Posterior cingulate gyrus (tissue), 11 donors: ENCODE data around the gene KLRG1.

Source experiments
- DNase-seq, 10 donors: peaks; one replicate each; pipeline versions ENCODE4 v3.0.0 to v3.0.0-alpha.2; 2020 to 2021; ENCODE audit warnings: mixed read lengths in 3 of 10
- intact Hi-C: fragments of 100-400 bp; cut with DNase I; formaldehyde crosslinking; loops from one replicate; pipeline ENCODE4 v1.15.1; 2023

Gene KLRG1

GRCh38 chr12:8989413-8989812 lies at the start of gene KLRG1:
KLRG1 (plus strand) TSS chr12:8989546; CDS start chr12:8989636, 90 bp downstream.
- intact Hi-C loops = no loop called here
- DNase-seq = no peak

DNA sequence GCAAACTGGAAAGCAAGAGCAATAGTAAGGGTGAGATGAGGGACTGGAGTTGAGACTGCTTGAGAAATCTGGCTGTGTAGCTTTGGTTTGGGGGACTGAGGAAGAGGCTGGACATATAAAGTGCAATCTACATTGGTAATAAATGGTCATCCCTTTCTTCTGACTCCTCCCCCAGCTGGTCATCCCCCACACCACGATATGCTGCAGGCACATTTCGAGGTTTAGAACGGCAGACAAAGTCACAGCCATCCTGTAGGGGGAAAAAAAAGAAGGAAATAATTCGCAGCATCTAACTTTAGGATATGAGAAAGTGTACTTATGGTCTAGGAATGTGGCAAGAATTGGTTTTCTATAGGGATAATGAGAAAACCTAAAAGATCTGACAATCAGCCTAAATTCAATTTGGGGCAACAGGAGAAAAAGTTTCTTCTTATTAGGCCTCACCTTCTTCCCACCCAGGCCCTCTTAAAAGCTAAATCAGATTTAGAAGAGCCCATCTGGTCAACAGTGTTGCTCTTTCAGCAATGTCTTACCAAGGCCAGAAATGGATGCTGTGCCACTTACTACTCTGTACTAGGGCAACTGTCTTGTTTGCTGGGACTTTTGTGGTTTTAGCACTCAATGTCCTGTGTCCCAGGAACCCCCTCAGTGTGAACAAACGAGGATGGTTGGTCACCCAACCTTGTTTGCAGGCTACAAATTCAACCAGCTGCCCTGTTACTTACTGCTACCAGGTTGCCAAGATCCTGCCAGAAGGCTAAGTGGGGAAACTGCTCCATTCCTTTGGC lies 47.5 kb upstream of the KLRG1 start:
- intact Hi-C loops = no loop called here
- DNase-seq = no peak

DNA sequence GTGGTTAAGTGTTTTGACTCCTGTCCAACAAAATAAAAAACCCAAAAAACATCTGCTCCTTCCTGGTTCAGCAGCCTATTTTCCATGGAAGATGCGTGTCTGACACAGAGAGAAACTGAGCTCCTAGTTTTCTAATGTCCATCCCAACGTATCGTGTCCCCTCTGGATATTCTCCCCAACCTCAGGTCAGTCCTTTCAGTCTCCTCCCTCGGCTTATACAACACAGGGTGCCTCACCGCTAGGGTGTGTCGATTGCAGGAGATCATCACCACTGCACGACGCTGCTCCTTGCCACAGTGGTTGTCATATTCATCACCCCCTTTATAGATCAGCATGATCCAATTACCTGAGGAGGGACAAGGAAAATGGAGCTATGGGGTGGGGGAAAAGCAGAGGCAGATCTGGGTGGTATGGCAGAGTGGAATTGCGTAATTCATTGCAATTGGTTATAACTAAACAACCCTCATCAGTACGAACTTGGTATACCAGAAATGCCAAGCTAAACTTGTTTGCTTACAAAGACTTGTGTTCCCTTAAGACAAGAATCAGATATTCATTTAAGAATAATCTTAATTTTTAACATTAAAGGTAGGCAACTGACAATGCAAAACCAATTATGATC lies 45.7 kb upstream of the KLRG1 start:
- DNase-seq = no peak
- intact Hi-C loops = no loop called here

DNA sequence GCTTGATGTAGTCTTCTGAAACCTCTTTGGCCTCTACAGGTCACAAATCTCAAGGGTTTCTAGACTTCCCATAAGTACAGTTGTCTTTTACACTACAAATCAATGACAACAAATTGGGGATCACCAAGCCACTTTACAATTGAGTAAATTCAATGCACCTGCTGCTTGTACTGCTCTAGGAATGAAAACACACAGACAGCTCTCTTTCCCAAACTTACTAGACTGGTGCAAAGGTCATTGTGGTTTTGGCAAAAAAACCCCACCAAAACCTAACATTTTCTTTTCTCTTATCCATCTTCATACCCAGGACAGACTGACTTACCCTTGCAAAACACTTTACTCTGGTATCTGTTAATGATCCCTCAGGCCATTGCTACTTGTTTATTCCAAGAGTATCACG lies 42.6 kb upstream of the KLRG1 start:
- DNase-seq = no peak
- intact Hi-C loops = no loop called here

DNA sequence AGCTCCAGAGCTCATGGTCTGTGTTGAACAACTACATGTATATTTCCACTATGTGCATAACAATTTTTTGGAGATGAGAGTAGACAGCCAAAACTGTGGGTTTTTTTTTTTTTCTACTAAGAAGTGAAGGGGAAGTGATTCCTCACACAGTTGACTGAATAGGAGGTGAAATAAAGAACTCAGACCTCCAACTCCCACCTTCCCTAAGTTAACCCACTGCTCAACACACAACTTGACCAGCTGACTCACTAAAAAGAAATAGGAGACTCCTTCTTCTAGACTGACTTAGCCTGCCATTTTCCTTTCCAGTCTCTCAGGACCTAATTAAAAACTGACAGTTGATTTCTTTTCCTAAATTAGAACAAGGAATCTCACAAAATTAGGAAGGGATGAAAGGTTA lies 41.6 kb upstream of the KLRG1 start:
- intact Hi-C loops = loop anchor here (2.0 kb wide), 1 partner anchor 33 kb away; the partner anchor contains the start of gene PHC1
- DNase-seq = no peak

DNA sequence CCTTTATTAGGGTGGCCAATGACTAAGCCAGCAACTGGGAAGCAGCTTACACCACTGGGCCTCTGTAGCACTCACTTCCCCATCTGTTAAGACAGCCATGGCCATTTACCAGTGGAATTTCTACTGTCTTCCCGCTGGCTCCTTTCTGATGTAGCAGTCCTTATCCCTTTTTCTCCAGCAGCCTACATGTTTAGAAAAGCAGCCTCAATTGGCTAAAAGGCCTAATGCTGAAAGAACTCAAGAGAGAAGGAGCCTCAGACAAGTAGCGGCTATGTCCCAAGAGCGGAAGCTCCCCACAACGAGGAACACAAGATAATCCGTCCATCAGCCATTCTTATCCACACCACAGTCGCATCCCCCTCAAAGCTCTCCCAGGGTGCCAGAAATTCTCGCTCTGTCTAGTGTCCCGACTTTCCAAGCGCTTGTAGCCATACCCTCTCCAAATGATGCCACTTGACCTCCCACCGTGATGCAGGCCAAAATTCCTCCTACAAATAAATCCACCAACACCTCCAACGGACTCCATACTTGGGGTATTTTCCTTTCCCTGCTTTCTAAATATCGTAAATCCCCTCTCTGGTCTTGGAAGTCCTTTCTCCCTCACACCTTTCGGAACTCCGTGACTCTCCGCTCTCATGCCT lies 40.5 kb upstream of the KLRG1 start:
- intact Hi-C loops = loop anchor here (2.0 kb wide), 1 partner anchor 34 kb away; the partner anchor contains the start of gene PHC1
- peak in 1 of 10 donors; percentile 66 for DNase-seq

GRCh38 chr12:8949342-8950220 lies 39.8 kb upstream of the KLRG1 start, which contains the start of gene M6PR:
M6PR (minus strand) TSS chr12:8949645; CDS start chr12:8946404, 3,241 bp downstream.
- intact Hi-C loops = loop anchor here (2.0 to 5.0 kb wide), 3 partner anchors 35 to 252 kb away; partner anchors contain the start of genes PHC1 and RIMKLB
- DNase-seq = peak; percentile 92 to 99 (median 96)

GRCh38 chr12:8950221-8950527 lies 39.2 kb upstream of the KLRG1 start:
- intact Hi-C loops = loop anchor here (2.0 to 5.0 kb wide), 2 partner anchors 89 to 253 kb away; partner anchors contain the start of gene RIMKLB
- no peak for DNase-seq

GRCh38 chr12:8950702-8951478 lies 38.5 kb upstream of the KLRG1 start:
- no peak for DNase-seq
- intact Hi-C loops = loop anchor here (2.0 to 5.0 kb wide), 2 partner anchors 88 to 254 kb away; partner anchors contain the start of gene RIMKLB

- DNase-seq = no peak
- intact Hi-C loops = loop anchor here (2.0 to 5.0 kb wide), 2 partner anchors 87 to 254 kb away; partner anchors contain the start of gene RIMKLB
Measured at GRCh38 chr12:8951744-8952143, 37.6 kb upstream of the KLRG1 start.

DNA sequence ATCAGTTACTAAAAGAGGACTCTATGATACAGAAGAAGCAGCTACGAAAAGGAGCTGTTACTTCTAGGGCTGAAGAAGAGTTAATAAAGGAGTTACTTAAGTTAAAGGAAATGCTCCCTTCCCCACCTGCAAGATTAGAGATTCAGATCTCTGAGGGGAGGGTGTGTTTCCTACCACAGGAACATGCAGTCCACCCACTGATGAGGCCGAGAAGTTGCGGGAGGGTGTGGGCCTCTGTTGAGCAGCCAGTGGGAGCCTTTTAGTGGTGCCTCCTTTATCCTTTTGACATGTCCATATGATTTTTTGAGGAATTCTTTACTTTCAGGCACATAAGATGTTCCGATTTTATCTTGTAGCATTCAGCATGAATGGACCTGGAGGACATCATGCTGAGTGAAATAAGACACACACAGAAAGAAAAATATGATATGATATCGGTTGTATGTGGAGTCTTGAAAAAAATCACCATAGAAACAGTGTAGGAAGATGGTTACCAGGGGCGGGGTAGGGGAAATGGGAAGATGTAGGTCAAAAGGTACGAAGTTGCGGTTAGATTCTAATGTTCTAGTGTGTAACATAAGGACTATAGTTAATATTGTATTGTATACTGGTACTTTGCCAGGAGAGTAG lies 35.5 kb upstream of the KLRG1 start:
- intact Hi-C loops = loop anchor here (5.0 kb wide), 1 partner anchor 257 kb away; the partner anchor contains the start of gene RIMKLB

DNA sequence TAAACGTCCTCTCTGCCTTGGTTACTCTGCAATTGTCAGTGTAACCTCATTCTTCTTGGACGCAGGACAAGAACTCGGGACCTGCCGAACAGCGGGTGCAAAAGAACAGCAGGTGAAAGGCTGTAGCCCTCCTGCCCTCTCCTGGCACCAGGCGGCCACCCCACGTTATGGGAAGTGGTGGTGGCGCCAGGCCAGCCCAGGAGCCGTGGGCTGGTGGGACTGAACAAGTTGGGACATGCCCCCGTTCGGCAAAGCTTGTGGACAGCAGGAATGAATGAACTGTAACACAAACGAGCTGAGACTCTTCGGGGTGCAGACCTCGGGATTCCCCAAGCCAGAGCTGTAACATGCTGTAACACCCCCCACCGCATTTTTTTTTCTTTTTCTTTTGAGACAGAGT lies 33.3 kb upstream of the KLRG1 start:
- no peak for DNase-seq
- intact Hi-C loops = no loop called here

More for the DNA sequence above, 35.5 kb upstream of the KLRG1 start:
- no peak for DNase-seq

DNA sequence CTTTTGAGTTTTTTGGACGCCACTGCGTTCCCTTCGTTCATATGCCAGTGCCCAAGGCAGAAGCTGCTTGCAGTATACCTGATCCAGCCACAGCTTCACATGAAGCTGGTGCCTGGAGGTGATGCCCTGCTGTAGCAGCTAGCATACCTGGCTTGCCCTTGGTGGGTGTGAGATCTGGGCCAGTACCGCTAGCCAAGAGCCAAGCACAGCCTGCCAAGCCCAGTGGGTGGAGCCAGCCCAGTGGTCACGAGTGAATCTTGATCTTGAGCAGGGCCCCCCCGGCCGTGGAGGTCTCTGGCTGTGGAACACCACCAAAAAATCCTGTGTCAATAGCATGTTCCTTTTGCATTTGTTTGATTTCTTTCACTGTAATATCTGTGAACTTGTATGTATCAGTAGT lies 32.6 kb upstream of the KLRG1 start:
- DNase-seq = peak in 1 of 10 donors; percentile 75
- intact Hi-C loops = no loop called here

GRCh38 chr12:8957561-8957960 lies 31.8 kb upstream of the KLRG1 start:
- DNase-seq = no peak
- intact Hi-C loops = no loop called here

- DNase-seq = no peak
- intact Hi-C loops = no loop called here
Measured at GRCh38 chr12:8958066-8958465, 31.3 kb upstream of the KLRG1 start.

DNA sequence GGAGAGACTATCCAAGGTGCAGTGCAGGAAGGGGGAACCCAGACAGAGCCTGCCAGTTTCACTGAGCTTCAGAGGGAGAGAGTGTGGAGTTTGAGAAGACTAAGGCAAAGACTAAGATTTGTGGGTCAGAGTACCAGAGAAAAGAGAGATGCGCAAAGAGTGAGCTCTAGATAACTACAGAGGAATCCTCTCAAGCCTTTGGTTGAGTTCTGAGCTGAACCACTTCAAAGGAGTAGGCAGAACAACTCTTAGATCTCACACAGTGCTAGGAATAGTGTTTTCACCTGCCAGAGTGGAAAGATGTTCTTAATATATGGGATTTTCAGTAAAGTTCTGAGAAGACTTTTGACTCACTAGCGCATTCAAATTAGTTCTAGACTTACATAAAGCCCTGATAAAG lies 29.2 kb upstream of the KLRG1 start:
- intact Hi-C loops = no loop called here
- no peak for DNase-seq

GRCh38 chr12:8968761-8969160 lies 20.6 kb upstream of the KLRG1 start:
- no peak for DNase-seq
- intact Hi-C loops = no loop called here

- no peak for DNase-seq
- intact Hi-C loops = no loop called here
Measured at GRCh38 chr12:8969861-8970411, 19.4 kb upstream of the KLRG1 start.

DNA sequence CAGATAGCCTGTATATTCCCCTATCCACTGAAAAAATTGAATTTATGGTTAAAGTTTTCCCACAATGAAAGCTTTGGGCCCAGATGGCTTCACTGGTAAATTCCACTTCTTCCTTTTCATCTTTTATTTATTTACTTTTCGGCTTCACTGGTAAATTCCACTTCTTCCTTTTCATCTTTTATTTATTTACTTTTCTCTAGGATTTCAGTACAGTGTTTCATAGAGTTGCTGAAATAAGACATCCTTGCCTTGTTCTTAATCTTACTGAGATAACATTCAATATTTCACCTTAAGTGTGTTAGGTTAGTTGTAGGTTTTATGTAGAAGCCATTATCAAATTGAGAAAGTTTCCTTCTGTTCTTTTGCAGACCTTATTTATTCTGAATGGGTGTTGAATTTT lies 18.9 kb upstream of the KLRG1 start:
- intact Hi-C loops = no loop called here
- no peak for DNase-seq
